Neural cell (in vitro differentiated cells): ENCODE results near the gene HBD. TPM values are rescaled to one million over a fixed set of nuclear protein-coding genes. Genes with fewer than 3 reads are reported as not detected.

Source experiments
- H2AFZ ChIP-seq: fragments of 200-600, 300-800 bp; sonication (generic), shearing (Covaris generic); 2 replicates; pipeline ENCODE4 v1.6.0; 2014; ENCODE audit warnings: low read depth, mild to moderate bottlenecking, antibody characterized with exemption, low read length, moderate library complexity
- H3F3A ChIP-seq: fragments of 200-600 bp; shearing (Covaris generic); 2 replicates; pipeline ENCODE4 v1.6.1; 2016; ENCODE audit warnings: mild to moderate bottlenecking, moderate library complexity, mixed read lengths, antibody characterized with exemption, low read length; ENCODE audit not compliant: insufficient read depth, poor library complexity, severe bottlenecking
- H3K27ac ChIP-seq: fragments of 200-600, 300-800 bp; sonication (generic), shearing (Covaris generic); 2 replicates; pipeline ENCODE4 v1.5.1; 2014; ENCODE audit warnings: mild to moderate bottlenecking, low read length, moderate library complexity
- H3K27me3 ChIP-seq: fragments of 300-800, 200-600 bp; sonication (generic), shearing (Covaris generic); 2 replicates; pipeline ENCODE4 v1.6.0; 2014; ENCODE audit warnings: mild to moderate bottlenecking, low read depth, low read length, moderate library complexity; ENCODE audit not compliant: insufficient read depth
- H3K36me3 ChIP-seq: fragments of 300-800, 200-600 bp; sonication (generic), shearing (Covaris generic); 2 replicates; pipeline ENCODE4 v1.5.1; 2014; ENCODE audit warnings: mild to moderate bottlenecking, antibody characterized with exemption, low read length, moderate library complexity; ENCODE audit not compliant: insufficient read depth
- H3K4me2 ChIP-seq: fragments of 300-800, 200-600 bp; sonication (generic), shearing (Covaris generic); 2 replicates; pipeline ENCODE4 v1.6.0; 2014; ENCODE audit warnings: mild to moderate bottlenecking, low read length
- H3K4me3 ChIP-seq: fragments of 300-800, 200-600 bp; sonication (generic), shearing (Covaris generic); 2 replicates; pipeline ENCODE4 v1.5.1; 2014; ENCODE audit warnings: mild to moderate bottlenecking, low read length, moderate library complexity
- H3K79me2 ChIP-seq: fragments of 200-600 bp; shearing (Covaris generic); replicated peaks from 2 replicates; pipeline ENCODE4 v1.6.0; 2014; ENCODE audit warnings: mild to moderate bottlenecking, low read length, moderate library complexity; ENCODE audit not compliant: insufficient read depth
- H3K9ac ChIP-seq: fragments of 300-800, 200-600 bp; sonication (generic), shearing (Covaris generic); 2 replicates; pipeline ENCODE4 v1.6.1; 2016; ENCODE audit warnings: mild to moderate bottlenecking, low read length, mixed read lengths
- H3K9me2 ChIP-seq: fragments of 200-600 bp; shearing (Covaris generic); 2 replicates; pipeline ENCODE4 v1.6.1; 2016; ENCODE audit warnings: mild to moderate bottlenecking, low read length, mixed read lengths; ENCODE audit not compliant: insufficient read depth
- H3K9me3 ChIP-seq: fragments of 200-600, 300-800 bp; sonication (generic), shearing (Covaris generic); 2 replicates; pipeline ENCODE4 v1.6.1; 2016; ENCODE audit warnings: mild to moderate bottlenecking, mixed run types, low read length, moderate library complexity, mixed read lengths
- H4K20me1 ChIP-seq: fragments of 200-600 bp; shearing (Covaris generic); 2 replicates; pipeline ENCODE4 v1.6.1; 2016; ENCODE audit warnings: mild to moderate bottlenecking, mixed run types; ENCODE audit not compliant: insufficient read depth
- CTCF ChIP-seq: fragments of 450-650 bp; IDR thresholded peaks from 2 replicates; pipeline ENCODE4 v1.5.1; 2014; ENCODE audit warnings: antibody characterized with exemption, mild to moderate bottlenecking, moderate library complexity; ENCODE audit not compliant: poor library complexity, severe bottlenecking
- EP300 ChIP-seq: fragments of 450-650 bp; conservative IDR thresholded peaks from 2 replicates; pipeline ENCODE4 v1.6.1; 2014; ENCODE audit warnings: antibody characterized with exemption, mild to moderate bottlenecking, moderate library complexity; ENCODE audit not compliant: poor library complexity, severe bottlenecking
- EZH2 ChIP-seq: fragments of 200-600, 300-800 bp; shearing (Covaris generic), sonication (generic); IDR thresholded peaks from 2 replicates; pipeline ENCODE4 v1.6.1; 2014; ENCODE audit warnings: antibody characterized with exemption, low read length, borderline replicate concordance, mild to moderate bottlenecking; ENCODE audit not compliant: insufficient read depth, poor library complexity, severe bottlenecking
- MXI1 ChIP-seq: fragments of 450-650 bp; conservative IDR thresholded peaks from 2 replicates; pipeline ENCODE4 v1.6.1; 2014; ENCODE audit warnings: antibody characterized with exemption, mild to moderate bottlenecking; ENCODE audit not compliant: poor library complexity, severe bottlenecking
- POLR2AphosphoS5 ChIP-seq: IDR thresholded peaks from 2 replicates; pipeline ENCODE4 v1.6.1; 2012
- RAD21 ChIP-seq: fragments of 450-650 bp; conservative IDR thresholded peaks from 2 replicates; pipeline ENCODE4 v1.6.1; 2014; ENCODE audit warnings: antibody characterized with exemption, mild to moderate bottlenecking, moderate library complexity
- REST ChIP-seq: IDR thresholded peaks from 2 replicates; pipeline ENCODE4 v1.6.1; 2012; ENCODE audit warnings: borderline replicate concordance
- SMC3 ChIP-seq: fragments of 450-650 bp; conservative IDR thresholded peaks from 2 replicates; pipeline ENCODE4 v1.6.1; 2014; ENCODE audit warnings: antibody characterized with exemption, mild to moderate bottlenecking, moderate library complexity; ENCODE audit not compliant: poor library complexity
- TAF1 ChIP-seq: IDR thresholded peaks from 2 replicates; pipeline ENCODE4 v1.6.1; 2012; ENCODE audit warnings: low read depth
- polyA plus RNA-seq: library from polyadenylated mRNA; depleted of rRNA; stranded (reverse); fragments of >200 nt; gene quantifications from 2 replicates; pipeline ENCODE4 v1.2.3, GENCODE V29; 2014

HBD gene
- polyA plus RNA-seq, 1 donor from 2014 or later, result not detected

GRCh38 chr11:5196067-5196466 is 38.2 kb downstream of the HBD start:
- Histone ChIP-seq H3K36me3 (no peaks in the 10 kb centered on the region), H3F3A (no peaks in the 10 kb centered on the region), H2AFZ (no peak overlapping the region), H4K20me1 (no peaks in the 10 kb centered on the region), H3K9me3 (no peaks in the 10 kb centered on the region), H3K4me2 (no peak overlapping the region), H3K27ac (no peak overlapping the region), H3K9me2 (no peaks in the 10 kb centered on the region), H3K9ac (no peak overlapping the region), H3K4me3 (no peak overlapping the region), H3K79me2 (no peaks in the 10 kb centered on the region), H3K27me3 (no peaks in the 10 kb centered on the region)
- no peak for TF ChIP-seq EP300
- TF ChIP-seq POLR2AphosphoS5, result no peak
- no peak for TF ChIP-seq MXI1
- no peak for TF ChIP-seq EZH2
- no peak for TF ChIP-seq RAD21

- Histone ChIP-seq H3K9me2 (no peaks in the 10 kb centered on the region), H3K36me3 (no peaks in the 10 kb centered on the region), H3K4me3 (no peak overlapping the region), H3K27me3 (no peaks in the 10 kb centered on the region), H3K9ac (no peak overlapping the region), H3F3A (no peaks in the 10 kb centered on the region), H2AFZ (no peak overlapping the region), H3K4me2 (no peak overlapping the region), H3K27ac (no peak overlapping the region), H3K79me2 (no peaks in the 10 kb centered on the region), H3K9me3 (no peaks in the 10 kb centered on the region), H4K20me1 (no peaks in the 10 kb centered on the region)
- TF ChIP-seq SMC3 (no peak), EP300 (no peak), TAF1 (no peak), RAD21 (no peak), CTCF (no peak)
These were observed 41.5 kb downstream of the HBD start for GRCh38 chr11:5192738-5193137.

GRCh38 chr11:5188201-5188600 is 46.1 kb downstream of the HBD start:
- Histone ChIP-seq H4K20me1 (no peaks in the 10 kb centered on the region), H3K36me3 (no peaks in the 10 kb centered on the region), H3F3A (no peaks in the 10 kb centered on the region), H3K4me2 (no peak overlapping the region), H3K4me3 (no peak overlapping the region), H3K9me2 (no peaks in the 10 kb centered on the region), H3K79me2 (no peaks in the 10 kb centered on the region), H3K9me3 (no peaks in the 10 kb centered on the region), H3K9ac (no peak overlapping the region), H3K27ac (no peak overlapping the region), H3K27me3 (no peaks in the 10 kb centered on the region), H2AFZ (no peak overlapping the region)
- TF ChIP-seq CTCF (no peak), REST (no peak), EZH2 (no peak), POLR2AphosphoS5 (no peak), EP300 (no peak), TAF1 (no peak), MXI1 (no peak), RAD21 (no peak), SMC3 (no peak)
